ENCODE measurements around the gene ZFP3.

Gene ZFP3

DNA sequence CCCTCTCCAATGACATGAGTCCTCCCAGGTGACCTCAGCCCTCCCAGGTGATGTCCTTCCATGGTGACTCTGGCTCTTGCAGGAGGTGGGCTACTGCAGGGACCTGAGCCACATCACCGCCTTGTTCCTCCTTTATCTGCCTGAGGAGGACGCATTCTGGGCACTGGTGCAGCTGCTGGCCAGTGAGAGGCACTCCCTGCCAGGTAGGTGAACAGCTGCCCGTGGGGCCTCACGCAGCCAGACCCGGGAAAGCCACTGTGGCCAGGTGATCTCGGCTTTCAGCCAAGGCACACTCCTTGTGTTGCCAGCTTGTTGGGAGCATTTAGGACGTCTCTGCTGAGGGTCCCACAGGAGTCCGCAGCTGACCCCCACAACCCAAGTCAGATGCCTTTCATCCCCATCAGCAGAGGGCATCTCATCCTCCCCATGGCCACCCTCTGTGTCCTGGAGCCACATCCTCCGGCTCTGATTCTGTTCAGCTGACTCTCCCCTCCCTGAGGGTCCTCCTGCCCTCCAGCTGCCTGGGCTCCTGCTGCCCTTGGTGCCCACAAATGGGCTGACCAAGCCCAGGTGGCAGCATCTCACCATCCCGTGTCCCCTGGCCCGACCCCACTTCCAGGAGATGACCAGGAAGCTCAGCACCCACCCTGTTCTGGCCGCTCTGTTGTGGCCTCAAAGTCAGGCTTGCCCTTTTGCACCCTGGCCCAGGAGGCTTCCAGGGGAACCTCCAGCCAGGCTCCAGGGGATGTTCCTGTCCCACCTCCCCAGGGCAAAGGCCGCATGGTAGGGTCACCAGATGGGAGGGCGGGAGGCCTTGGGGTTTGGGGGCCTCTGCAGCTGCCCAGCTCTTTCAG, 57.7 kb downstream of the ZFP3 start:
- no peak for TF ChIP-seq GATA2 (IDR thresholded peaks at IDR 0.05; ENCODE audit: low read depth, low read length)
- no peak for TF ChIP-seq GATA3 (IDR thresholded peaks at IDR 0.05; ENCODE audit: low read depth, low read length)

DNA sequence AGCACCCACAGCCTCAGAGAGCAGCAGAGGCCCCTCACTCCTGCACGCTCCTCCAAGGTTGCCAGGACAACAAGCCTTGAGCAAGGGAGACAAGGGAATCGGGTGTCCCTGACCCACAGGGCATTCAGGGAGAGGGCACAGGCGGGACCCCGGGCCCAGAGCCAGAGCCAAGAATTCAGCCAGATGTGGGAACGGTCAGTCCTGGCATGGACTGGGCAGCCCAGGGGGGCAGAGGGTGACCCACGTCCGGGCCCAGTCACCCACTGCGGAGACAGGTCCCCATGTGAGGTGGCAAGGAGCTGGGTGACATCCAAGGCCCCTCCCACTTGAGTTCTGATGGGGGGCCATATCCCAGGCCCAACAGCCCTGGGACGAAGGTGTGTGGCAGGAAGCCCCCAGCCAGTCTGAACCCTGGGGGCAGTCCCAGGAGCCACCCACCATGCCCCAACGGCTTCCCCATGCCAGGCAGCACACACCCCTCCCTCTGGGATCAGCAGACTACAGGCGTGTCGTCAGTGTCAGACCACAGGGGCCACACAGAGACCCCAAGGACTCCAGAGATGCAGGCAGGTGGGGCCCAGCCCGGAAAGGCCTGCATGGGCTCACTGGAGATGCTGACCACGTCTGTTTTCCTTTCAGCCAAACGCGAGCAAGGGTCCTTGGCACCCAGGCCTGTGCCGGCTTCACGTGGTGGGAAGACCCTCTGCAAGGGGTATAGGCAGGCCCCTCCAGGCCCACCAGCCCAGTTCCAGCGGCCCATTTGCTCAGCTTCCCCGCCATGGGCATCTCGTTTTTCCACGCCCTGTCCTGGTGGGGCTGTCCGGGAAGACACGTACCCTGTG, 60.6 kb downstream of the ZFP3 start:
- TF ChIP-seq GATA3 (IDR thresholded peaks at IDR 0.05; ENCODE audit: low read depth, low read length), result no peak

DNA sequence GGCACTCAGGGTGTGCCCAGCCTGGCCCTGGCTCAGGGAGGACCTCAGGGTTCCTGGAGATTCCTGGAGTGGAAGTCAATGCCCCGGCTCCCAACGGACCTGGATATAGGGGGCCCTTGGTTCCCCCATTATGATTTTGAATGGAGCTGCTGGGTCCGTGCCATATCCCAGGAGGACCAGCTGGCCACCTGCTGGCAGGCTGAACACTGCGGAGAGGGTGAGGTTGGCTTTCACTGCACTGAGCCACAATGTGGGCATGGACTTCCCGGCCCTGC, 61.1 kb downstream of the ZFP3 start:
- TF ChIP-seq GATA3 (IDR thresholded peaks at IDR 0.05; ENCODE audit: low read depth, low read length) (no peak), GATA2 (IDR thresholded peaks at IDR 0.05; ENCODE audit: low read depth, low read length) (no peak)

Measured in SH-SY5Y (cell line).